Neural cell (in vitro differentiated cells): Measurements from ENCODE around the gene FBXO4.
"Not testable (repeated sequence)": the region's sequence is repeated elsewhere in the genome, so short reads cannot be mapped to it uniquely, and the experiment has no call there.

Source experiments
- EP300 ChIP-seq: fragments of 450-650 bp; conservative IDR thresholded peaks from 2 replicates; pipeline ENCODE4 v1.6.1; 2014; ENCODE audit warnings: antibody characterized with exemption, mild to moderate bottlenecking, moderate library complexity; ENCODE audit not compliant: poor library complexity, severe bottlenecking
- EZH2 ChIP-seq: fragments of 200-600, 300-800 bp; shearing (Covaris generic), sonication (generic); IDR thresholded peaks from 2 replicates; pipeline ENCODE4 v1.6.1; 2014; ENCODE audit warnings: antibody characterized with exemption, low read length, borderline replicate concordance, mild to moderate bottlenecking; ENCODE audit not compliant: insufficient read depth, poor library complexity, severe bottlenecking
- MXI1 ChIP-seq: fragments of 450-650 bp; conservative IDR thresholded peaks from 2 replicates; pipeline ENCODE4 v1.6.1; 2014; ENCODE audit warnings: antibody characterized with exemption, mild to moderate bottlenecking; ENCODE audit not compliant: poor library complexity, severe bottlenecking
- POLR2AphosphoS5 ChIP-seq: IDR thresholded peaks from 2 replicates; pipeline ENCODE4 v1.6.1; 2012
- RAD21 ChIP-seq: fragments of 450-650 bp; conservative IDR thresholded peaks from 2 replicates; pipeline ENCODE4 v1.6.1; 2014; ENCODE audit warnings: antibody characterized with exemption, mild to moderate bottlenecking, moderate library complexity
- REST ChIP-seq: IDR thresholded peaks from 2 replicates; pipeline ENCODE4 v1.6.1; 2012; ENCODE audit warnings: borderline replicate concordance
- SMC3 ChIP-seq: fragments of 450-650 bp; conservative IDR thresholded peaks from 2 replicates; pipeline ENCODE4 v1.6.1; 2014; ENCODE audit warnings: antibody characterized with exemption, mild to moderate bottlenecking, moderate library complexity; ENCODE audit not compliant: poor library complexity
- TAF1 ChIP-seq: IDR thresholded peaks from 2 replicates; pipeline ENCODE4 v1.6.1; 2012; ENCODE audit warnings: low read depth
- TF ChIP-seq, protein P1 (sequence below): fragments of 450-650 bp; IDR thresholded peaks from 2 replicates; pipeline ENCODE4 v1.5.1; 2014; ENCODE audit warnings: antibody characterized with exemption, mild to moderate bottlenecking, moderate library complexity; ENCODE audit not compliant: poor library complexity, severe bottlenecking

- not testable (repeated sequence) for TF ChIP-seq TAF1, EZH2, RAD21, EP300, POLR2AphosphoS5, MXI1, SMC3, REST
- TF ChIP-seq, protein P1, sequence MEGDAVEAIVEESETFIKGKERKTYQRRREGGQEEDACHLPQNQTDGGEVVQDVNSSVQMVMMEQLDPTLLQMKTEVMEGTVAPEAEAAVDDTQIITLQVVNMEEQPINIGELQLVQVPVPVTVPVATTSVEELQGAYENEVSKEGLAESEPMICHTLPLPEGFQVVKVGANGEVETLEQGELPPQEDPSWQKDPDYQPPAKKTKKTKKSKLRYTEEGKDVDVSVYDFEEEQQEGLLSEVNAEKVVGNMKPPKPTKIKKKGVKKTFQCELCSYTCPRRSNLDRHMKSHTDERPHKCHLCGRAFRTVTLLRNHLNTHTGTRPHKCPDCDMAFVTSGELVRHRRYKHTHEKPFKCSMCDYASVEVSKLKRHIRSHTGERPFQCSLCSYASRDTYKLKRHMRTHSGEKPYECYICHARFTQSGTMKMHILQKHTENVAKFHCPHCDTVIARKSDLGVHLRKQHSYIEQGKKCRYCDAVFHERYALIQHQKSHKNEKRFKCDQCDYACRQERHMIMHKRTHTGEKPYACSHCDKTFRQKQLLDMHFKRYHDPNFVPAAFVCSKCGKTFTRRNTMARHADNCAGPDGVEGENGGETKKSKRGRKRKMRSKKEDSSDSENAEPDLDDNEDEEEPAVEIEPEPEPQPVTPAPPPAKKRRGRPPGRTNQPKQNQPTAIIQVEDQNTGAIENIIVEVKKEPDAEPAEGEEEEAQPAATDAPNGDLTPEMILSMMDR = not testable (repeated sequence)
Measured at GRCh38 chr5:41982858-41983257, 57.8 kb downstream of the FBXO4 start.
